Measurements from ENCODE around the gene KLHL26. TPM values are rescaled to one million over a fixed set of nuclear protein-coding genes. Genes with fewer than 3 reads are reported as not detected.
A peak's percentile ranks its signal among the peaks of the same experiment; 100 is the strongest.

The KLHL26 gene
- polyA plus RNA-seq, 1 donor from 2014 or later, result 4.7 TPM

DNA sequence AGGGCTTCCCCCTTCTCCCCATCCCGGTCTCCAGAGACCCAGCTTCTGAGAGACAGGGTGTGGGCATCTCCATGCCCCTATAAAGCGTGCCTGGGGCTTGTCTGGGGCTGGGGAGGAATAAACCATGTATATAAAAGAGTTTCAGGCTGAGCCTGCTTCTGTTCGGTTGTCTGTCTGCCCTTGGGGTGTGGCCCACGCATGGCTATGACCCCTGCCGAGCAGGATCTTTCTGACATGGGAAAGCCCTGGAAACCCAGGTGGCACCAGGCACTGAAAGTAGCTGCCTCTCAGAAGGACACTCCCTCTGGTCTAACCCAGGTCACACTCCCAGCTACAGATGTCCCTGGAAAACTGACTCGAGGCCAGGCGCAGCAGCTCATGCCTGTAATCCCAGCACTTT, 15.9 kb upstream of the KLHL26 start:
- no peak overlapping the region for H3K9ac ChIP-seq (ENCODE audit: low read length)
- H2AFZ ChIP-seq (ENCODE audit: low read depth, low read length), result no peak overlapping the region
- no peak overlapping the region for H3K4me3 ChIP-seq (ENCODE audit: low read length)
- H3K4me2 ChIP-seq (ENCODE audit: low read length), result no peak overlapping the region
- H3F3A ChIP-seq (ENCODE audit: insufficient read depth, low read length, poor library complexity, severe bottlenecking), result no peaks in the 10 kb centered on the region
- no peaks in the 10 kb centered on the region for H3K79me2 ChIP-seq (replicated peaks; ENCODE audit: insufficient read depth, low read length)
- no peaks in the 10 kb centered on the region for H3K36me3 ChIP-seq (ENCODE audit: insufficient read depth, low read length)
- H3K27ac ChIP-seq (ENCODE audit: low read length), result no peak overlapping the region
- no peaks in the 10 kb centered on the region for H3K9me2 ChIP-seq (ENCODE audit: insufficient read depth, low read length)
- TF ChIP-seq, protein P1, sequence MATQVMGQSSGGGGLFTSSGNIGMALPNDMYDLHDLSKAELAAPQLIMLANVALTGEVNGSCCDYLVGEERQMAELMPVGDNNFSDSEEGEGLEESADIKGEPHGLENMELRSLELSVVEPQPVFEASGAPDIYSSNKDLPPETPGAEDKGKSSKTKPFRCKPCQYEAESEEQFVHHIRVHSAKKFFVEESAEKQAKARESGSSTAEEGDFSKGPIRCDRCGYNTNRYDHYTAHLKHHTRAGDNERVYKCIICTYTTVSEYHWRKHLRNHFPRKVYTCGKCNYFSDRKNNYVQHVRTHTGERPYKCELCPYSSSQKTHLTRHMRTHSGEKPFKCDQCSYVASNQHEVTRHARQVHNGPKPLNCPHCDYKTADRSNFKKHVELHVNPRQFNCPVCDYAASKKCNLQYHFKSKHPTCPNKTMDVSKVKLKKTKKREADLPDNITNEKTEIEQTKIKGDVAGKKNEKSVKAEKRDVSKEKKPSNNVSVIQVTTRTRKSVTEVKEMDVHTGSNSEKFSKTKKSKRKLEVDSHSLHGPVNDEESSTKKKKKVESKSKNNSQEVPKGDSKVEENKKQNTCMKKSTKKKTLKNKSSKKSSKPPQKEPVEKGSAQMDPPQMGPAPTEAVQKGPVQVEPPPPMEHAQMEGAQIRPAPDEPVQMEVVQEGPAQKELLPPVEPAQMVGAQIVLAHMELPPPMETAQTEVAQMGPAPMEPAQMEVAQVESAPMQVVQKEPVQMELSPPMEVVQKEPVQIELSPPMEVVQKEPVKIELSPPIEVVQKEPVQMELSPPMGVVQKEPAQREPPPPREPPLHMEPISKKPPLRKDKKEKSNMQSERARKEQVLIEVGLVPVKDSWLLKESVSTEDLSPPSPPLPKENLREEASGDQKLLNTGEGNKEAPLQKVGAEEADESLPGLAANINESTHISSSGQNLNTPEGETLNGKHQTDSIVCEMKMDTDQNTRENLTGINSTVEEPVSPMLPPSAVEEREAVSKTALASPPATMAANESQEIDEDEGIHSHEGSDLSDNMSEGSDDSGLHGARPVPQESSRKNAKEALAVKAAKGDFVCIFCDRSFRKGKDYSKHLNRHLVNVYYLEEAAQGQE (IDR thresholded peaks at IDR 0.05; ENCODE audit: borderline replicate concordance), result no peak
- TF ChIP-seq SMC3 (conservative IDR thresholded peaks at IDR 0.05; ENCODE audit: poor library complexity) (no peak), POLR2AphosphoS5 (IDR thresholded peaks at IDR 0.05) (no peak), EZH2 (IDR thresholded peaks at IDR 0.05; ENCODE audit: borderline replicate concordance, insufficient read depth, low read length, poor library complexity, severe bottlenecking) (no peak), TAF1 (IDR thresholded peaks at IDR 0.05; ENCODE audit: low read depth) (no peak), MXI1 (conservative IDR thresholded peaks at IDR 0.05; ENCODE audit: poor library complexity, severe bottlenecking) (no peak), RAD21 (conservative IDR thresholded peaks at IDR 0.05) (no peak), EP300 (conservative IDR thresholded peaks at IDR 0.05; ENCODE audit: poor library complexity, severe bottlenecking) (no peak)
- TF ChIP-seq, protein P2, sequence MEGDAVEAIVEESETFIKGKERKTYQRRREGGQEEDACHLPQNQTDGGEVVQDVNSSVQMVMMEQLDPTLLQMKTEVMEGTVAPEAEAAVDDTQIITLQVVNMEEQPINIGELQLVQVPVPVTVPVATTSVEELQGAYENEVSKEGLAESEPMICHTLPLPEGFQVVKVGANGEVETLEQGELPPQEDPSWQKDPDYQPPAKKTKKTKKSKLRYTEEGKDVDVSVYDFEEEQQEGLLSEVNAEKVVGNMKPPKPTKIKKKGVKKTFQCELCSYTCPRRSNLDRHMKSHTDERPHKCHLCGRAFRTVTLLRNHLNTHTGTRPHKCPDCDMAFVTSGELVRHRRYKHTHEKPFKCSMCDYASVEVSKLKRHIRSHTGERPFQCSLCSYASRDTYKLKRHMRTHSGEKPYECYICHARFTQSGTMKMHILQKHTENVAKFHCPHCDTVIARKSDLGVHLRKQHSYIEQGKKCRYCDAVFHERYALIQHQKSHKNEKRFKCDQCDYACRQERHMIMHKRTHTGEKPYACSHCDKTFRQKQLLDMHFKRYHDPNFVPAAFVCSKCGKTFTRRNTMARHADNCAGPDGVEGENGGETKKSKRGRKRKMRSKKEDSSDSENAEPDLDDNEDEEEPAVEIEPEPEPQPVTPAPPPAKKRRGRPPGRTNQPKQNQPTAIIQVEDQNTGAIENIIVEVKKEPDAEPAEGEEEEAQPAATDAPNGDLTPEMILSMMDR (IDR thresholded peaks at IDR 0.05; ENCODE audit: poor library complexity, severe bottlenecking), result no peak
- no peaks in the 10 kb centered on the region for H3K9me3 ChIP-seq (ENCODE audit: low read length)
- H4K20me1 ChIP-seq (ENCODE audit: insufficient read depth), result no peaks in the 10 kb centered on the region
- H3K27me3 ChIP-seq (ENCODE audit: insufficient read depth, low read depth, low read length), result no peaks in the 10 kb centered on the region

DNA sequence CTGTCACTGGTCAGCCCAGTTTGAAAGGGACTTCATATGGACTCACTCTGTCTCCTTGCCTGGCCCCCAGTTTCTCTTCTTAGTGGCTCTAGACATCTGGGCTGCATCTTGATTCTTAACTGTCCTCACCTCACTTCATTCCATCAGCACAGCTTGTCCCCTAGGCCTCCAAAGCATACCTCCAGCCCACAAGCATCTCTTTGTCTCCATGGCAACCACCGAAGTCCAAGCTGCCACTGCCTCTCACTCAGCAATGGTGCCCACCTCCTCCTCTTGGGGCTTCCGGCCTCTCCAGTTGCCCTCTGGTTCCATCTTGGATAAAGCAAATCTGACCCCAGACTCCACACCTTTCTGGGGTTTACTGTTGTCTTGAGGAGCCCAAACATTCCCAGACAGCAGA, 9.9 kb upstream of the KLHL26 start:
- TF ChIP-seq POLR2AphosphoS5 (IDR thresholded peaks at IDR 0.05), result no peak
- TF ChIP-seq RAD21 (conservative IDR thresholded peaks at IDR 0.05), result no peak
- no peaks in the 10 kb centered on the region for H4K20me1 ChIP-seq (ENCODE audit: insufficient read depth)
- no peak overlapping the region for H3K4me3 ChIP-seq (ENCODE audit: low read length)
- H3K36me3 ChIP-seq (ENCODE audit: insufficient read depth, low read length), result no peaks in the 10 kb centered on the region
- no peak overlapping the region for H3K9ac ChIP-seq (ENCODE audit: low read length)
- H2AFZ ChIP-seq (ENCODE audit: low read depth, low read length), result no peak overlapping the region
- H3K27me3 ChIP-seq (ENCODE audit: insufficient read depth, low read depth, low read length), result no peaks in the 10 kb centered on the region
- H3F3A ChIP-seq (ENCODE audit: insufficient read depth, low read length, poor library complexity, severe bottlenecking), result no peaks in the 10 kb centered on the region
- H3K9me2 ChIP-seq (ENCODE audit: insufficient read depth, low read length), result no peaks in the 10 kb centered on the region
- no peaks in the 10 kb centered on the region for H3K79me2 ChIP-seq (replicated peaks; ENCODE audit: insufficient read depth, low read length)
- no peak overlapping the region for H3K4me2 ChIP-seq (ENCODE audit: low read length)
- peak overlapping the region; percentile 16 for H3K27ac ChIP-seq (ENCODE audit: low read length)
- no peaks in the 10 kb centered on the region for H3K9me3 ChIP-seq (ENCODE audit: low read length)

All from neural cell (in vitro differentiated cells).